HG03442 (cell line): Measurements from ENCODE around the gene CKB.
"Not testable (repeated sequence)": the region's sequence is repeated elsewhere in the genome, so short reads cannot be mapped to it uniquely, and the experiment has no call there.

Experiments
- ATAC-seq: cut with Tn5 transposase; IDR thresholded peaks from one replicate; pipeline ENCODE4 v1.9.1; 2021; ENCODE audit warnings: mild to moderate bottlenecking, moderate library complexity; ENCODE audit not compliant: unreplicated experiment

CKB gene

DNA sequence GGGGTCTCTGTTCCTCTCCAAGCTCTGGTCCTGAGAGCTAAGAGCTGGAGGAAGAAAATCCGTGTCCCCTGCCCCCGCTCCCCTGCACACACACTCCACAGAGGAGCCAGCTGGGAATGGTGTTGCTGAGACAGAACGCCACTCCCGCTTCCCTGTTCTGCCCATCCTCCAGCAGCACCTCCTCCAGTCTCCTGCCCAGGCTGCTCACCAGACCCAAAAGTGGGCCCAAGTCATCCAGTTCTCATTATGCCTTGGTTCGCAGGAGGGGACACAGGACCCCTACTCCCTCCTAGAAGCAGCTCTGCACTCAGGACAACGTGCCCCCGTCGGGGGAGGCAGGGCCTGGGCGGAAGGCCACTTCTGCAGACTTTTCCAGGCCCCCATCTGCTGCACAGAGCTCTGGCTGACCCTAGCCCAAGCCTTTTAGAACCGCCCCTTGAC lies 5.5 kb upstream of the CKB start:
- ATAC-seq: no peak

DNA sequence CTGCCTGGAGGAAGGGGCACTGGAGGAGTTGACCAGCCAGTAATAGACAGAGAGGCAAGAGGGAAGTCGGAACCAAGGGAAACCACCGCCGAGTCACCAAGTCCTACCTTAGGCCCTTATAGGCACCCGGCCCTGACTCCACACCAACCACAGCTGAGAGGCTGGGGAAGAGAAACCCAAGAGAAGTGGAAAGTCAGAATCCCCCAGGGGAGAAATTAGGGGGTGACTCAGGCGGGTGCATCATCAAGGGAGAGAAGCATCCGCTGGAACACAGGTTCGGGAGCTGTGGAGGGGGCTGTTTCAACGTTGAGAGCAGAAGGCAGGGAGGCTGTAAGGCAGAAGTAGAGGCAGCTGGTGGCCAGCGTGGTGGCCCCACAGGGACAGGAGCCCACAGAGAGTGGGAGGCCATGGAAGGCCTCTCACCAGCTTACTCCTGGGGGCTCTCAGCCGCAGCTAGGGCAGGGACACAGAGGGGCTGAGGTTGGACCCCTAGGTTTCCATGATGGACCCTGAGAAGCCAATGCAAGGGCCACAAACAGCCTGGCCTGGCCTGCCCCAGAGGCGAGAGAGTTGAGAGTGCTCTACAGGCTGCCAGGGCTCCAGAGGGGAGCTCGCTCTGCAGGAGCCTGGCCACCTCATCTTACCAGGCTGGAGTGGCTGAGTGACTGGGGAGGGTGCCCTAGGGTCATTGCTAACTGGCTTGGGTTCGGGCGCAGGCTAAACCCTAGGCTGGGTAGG lies 4.9 kb upstream of the CKB start:
- ATAC-seq: peak; percentile 74

DNA sequence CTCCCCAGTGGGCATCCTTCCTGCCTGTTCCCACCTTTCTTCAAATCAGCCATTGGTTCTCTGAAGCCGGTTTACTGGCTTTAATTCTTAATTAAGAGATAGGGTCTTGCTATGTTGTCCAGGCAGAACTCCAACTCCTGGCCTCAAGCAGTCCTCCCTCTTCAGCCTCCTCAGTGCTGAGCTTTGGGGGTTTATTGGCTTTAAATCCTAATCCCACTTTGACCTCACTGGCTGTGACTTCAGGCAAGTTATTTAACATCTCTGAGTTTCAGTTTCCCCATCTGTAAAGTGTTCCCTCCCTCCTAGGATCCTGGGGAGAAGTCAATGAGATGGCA lies 4.3 kb upstream of the CKB start:
- no peak for ATAC-seq

DNA sequence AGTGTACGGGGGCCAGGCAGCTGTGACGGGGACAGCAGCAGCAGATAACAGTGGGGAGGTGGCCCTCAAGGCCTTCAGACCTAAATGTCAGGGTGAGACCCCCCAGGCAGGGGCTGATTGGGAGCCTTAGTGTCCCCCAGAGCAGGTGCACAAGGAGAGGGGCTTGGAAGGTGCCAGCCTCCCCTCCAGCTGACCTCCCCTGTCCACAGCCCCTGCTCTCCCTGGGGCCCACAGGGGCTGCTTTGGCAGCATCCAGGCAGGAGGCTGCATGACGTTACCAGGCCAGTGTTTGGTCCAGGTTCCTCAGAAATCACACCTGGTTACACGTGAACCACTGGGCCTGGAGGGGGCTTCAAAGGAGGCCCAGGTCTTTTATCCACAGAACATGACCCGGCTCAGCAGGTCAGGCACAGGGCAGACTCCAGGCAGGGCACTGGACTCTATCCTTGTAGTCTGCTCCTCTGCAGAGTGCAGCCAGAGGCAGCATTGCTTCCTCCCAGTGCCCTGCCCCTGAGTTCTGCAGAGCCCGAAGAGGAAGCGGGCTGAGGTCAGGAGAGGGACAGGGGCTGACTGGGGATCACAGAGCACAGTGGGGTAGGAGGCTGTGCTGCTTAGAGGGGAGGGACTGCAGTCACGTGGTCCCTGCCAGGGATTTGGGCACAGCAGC lies 3.8 kb upstream of the CKB start:
- no peak for ATAC-seq

DNA sequence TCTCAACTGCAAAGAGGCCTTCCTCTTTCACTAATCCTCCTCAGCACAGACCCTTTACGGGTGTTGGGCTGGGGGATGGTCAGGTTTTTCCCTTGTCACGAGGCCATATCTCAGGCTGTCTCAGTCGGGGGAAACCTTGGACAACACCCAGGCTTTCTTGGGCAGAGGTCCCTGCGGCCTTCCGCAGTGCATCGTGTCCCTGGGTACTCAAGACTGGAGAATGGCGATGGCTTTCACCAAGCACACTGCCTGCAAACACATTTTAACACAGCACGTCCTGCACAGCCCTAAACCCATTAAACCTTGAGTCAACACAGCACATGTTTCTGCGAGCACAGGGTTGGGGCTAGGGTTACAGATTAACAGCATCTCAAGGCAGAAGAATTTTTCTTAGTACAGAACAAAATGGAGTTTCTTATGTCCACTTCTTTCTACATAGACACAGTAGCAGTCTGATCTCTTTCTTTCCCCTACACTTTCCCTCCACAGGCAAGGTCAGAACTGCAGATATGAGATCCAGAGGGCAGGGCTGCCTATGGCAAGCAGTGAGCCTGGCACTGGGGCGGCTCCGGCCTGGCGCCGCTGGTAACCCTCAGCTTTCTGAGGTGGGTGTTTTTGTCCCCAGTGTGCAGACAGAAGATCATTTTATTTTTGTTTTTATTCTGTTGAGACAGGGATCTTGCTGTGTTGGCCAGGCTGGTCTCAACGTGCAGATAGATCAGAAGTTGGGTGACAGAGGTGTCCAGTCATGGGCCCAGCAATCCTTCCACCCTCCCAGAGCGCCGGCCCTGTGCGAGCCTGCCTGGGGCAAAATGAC lies 3.0 kb upstream of the CKB start:
- ATAC-seq: not testable (repeated sequence)

DNA sequence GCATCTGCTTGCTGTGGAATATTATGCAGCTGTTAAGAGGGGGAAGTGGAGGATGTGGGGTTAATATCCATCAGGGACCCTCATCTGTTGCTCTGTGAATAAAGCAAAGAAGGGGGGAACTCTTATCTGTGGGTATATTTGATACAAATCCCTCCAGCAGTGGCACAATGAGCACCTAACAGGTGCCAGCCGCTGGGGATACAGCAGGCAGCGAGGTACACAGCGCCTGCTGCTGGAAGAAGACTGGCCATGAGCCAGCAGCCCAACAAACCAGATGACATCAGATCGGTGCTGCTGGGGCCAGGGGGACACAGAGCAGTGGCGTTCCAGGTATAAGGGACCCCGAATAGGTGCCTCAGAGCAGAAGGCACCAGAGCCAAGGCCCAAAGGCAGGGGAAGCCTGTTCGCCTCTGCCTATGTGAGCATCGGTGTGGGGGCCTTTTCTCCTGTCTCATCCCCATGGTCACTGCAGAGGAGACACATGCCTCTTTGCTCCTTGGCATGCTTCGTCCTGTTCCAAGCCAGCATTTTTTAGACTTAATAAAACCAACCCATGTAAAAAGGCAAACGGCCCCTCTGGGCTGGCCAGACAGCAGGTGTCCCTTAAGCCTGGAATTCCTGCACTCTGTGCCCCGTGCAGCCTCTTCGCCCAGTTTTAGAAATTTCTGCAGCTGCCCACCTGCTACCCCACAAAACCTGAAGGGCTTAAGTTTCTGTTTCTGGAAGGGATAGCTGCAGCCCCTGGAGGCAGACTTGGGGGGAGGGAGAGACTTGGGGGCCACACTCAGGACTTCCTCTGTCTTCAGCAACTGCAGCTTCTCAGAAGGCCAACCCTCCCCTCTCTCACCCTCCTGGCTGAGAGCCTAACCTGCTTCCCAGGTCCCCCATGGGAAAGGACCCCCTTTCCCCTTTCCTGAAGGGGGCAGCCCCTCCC lies 1.6 kb upstream of the CKB start:
- ATAC-seq: no peak

DNA sequence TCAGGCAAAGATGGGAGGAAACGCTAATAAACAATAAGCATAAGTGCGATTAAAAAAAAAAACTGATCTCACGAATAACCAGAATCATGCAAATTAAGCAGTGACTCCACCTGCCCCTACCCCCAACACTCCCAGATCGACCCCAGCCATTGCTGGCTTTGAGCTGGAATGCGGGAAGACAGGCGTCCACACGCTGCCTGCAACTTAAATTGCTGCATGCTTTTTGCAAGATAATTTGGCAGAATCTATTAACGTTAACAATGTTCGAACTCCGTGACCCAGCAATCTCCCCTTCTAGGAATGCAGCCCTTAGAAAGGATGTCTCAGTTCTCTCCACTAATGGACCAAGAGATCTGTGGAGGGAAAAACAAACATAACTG lies 935 bp upstream of the CKB start:
- no peak for ATAC-seq

DNA sequence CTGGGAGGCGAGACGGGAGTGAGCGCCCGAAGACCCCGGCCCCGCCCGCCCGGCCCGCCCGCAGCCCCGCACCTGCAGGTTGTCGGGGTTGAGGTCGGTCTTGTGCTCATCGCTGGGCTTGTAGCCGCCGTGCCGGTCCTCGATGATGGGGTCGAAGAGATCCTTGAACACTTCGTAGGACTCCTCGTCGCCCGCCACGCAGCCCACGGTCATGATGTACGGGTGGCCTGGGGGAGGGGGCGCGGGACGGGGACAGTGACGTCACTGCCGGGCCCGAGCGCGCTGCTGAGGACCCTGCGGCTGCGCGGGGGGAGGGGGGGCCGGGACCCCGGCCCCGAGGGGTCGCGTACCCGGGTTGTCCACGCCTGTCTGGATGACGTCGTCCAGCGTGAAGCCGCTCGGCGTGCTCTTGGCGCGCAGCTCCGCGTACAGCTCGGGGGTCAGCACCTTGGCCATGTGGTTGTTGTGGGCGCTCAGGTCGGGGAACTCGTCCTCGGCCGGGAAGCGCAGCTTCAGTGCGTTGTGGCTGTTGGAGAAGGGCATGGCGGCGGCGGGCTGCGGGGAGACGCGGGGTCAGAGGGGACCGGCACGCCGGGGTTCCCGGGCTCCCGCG lies 573 bp downstream of the CKB start:
- ATAC-seq: no peak

DNA sequence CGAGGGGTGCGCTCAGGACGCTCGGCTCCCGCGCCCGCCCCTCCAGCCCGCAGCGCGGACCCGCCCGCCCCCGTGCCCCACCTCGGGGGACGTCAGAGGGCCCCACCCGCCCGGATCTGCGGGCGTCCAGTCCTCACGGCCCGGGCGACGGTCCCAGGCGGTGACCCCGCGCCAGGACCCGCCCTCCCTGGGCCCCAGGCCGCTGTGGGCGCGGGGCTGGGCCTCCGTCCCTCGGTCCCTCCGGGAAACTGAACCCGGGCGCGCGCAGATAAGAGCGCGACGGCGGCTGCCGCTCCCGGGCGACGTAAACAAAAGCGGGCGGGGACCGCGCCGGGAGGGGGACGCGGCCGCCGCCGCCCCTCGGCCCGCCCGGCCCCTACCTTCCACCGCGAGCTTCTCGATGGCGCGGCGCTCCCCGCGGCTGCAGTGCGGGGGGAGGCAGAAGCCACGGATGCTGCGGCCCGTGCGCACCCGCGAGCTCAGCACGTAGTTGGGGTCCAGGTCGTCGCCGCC lies 1.1 kb downstream of the CKB start:
- ATAC-seq: no peak

DNA sequence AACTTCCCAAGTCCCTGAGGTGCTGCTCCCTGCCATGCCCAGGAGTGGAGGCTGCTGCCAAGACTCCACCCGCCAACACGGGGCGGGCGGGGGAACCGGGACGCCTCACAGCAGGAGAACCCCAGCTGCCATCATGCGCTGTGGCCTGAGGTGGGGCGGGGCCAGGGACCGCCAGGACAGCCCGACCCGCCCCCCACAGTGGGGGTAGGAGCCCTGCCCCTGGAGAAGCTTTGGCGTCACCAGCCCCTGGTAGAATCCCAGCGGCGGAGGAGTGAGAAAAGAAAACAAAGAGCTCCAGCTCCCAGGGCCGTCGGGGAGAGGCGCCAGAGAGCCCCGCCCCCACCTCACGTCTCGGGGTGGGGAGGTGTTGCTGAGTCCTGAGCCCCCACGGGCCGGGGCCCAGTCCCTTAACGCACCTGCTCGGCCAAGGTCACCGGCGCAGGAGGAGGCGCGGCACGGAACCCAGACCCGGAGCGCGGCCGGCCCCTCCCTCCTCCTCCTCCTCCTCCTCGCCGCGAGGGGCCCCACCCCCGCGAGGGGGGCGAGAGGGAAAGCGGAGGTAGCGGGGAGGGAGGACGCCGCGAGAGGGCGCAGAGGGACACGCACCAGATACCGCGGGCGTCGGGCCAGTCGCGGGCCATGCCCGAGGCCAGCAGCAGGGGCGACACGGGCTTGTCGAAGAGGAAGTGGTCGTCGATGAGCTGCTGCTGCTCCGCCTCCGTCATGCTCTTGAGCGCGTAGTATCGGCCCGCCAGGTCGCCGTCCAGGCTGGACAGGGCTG lies 1.8 kb downstream of the CKB start:
- no peak for ATAC-seq

DNA sequence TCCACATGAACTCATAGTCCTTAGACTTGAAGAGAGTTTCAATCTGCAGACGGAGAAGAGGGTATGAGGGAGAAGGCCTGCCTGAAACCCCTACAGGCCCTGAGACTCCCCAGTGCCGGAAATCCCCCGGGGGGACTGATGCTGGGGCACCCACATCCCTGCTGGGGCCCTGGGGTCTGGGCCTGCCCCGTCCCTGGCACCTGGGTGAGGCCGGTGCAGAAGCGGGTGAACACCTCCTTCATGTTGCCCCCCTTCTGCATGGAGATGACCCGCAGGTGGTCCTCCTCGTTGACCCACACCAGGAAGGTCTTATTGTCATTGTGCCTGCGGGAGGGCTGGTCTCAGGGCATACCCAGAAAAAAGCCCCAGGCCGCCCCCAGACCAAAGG lies 2.4 kb downstream of the CKB start:
- no peak for ATAC-seq

DNA sequence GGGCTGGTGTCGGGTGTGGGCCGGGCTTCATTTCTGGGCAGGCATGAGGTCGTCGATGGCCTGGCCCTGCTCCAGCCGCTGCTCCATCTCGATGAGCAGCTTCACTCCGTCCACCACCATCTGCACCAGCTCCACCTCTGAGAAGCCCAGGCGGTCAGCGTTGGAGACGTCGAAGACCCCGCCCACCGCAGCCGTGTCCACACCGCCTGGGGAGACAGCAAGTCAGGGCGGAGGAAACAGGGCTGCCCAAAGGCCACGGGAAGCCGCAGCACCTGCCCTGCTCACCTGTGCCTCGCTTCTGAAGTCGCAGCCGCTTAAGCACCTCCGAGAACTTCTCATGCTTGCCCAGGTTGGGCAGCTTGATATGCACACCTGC lies 2.8 kb downstream of the CKB start:
- no peak for ATAC-seq

DNA sequence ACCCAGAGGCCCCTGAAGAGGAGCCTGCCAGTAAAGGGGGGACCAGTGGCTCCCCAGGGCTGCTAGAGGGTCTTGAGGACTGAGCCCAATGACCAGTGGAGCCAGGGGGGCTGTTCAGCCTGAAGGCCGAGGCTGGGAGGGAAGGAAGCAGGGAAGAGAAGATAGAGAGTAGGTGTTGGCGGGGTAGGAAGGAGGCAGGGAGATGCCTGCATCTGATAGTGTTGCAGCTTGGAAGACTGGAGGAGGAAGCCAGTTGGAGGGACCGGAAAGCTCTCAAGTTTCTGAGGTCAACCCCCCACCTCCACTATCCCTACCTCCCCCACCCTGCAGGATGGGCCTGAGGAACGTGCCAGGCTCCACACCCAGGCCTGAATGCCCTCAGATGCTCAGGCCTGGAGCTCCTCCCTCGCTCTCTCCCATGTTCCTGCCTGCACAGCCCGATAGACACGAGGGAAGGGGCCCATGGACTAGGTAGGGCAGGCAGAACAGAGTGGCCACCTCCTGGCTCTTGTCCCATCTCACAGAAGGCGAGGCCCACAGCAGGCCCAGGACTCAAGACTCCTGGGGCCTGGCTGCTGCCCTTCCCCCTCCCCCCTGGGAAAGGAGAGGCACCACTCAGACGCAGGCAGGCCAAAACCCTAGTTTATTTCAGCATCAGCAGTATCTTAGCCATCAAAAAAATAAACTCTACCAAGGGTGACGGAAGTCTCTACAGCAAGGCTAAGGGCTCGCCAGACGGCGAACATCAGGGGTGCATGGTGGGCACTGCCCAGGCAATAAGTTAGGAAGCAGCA lies 3.4 kb downstream of the CKB start:
- ATAC-seq: no peak

DNA sequence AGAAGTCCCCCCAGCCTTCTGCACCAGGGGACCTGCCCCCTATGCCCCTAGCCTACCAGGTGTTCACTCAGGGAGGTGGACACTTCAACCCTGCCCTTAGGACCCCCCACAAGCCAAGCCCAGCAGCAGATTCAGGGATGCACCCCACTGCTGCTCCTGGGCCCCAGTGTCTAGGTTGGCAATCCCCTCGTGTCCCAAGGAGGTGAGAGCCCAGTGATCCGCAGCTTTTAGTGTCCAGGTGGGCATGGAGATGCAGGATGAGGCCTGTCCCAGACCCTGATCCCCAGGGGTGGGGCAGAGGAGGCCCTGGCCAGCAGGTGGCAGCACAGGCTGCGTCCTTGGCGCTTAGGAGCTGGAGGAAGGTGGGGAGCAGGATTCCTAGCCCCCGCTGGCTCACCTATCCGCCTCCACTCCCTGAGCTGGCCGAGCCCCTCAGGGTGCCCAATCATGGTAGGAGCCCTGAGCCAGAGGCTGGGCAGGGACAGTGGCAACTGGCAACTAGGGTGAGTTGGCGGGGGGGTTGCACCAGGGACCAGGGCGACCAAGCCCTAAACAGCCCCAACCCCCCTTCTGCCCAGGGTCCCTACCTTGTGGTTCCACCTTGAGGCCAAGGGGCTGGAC lies 4.1 kb downstream of the CKB start:
- ATAC-seq: no peak

DNA sequence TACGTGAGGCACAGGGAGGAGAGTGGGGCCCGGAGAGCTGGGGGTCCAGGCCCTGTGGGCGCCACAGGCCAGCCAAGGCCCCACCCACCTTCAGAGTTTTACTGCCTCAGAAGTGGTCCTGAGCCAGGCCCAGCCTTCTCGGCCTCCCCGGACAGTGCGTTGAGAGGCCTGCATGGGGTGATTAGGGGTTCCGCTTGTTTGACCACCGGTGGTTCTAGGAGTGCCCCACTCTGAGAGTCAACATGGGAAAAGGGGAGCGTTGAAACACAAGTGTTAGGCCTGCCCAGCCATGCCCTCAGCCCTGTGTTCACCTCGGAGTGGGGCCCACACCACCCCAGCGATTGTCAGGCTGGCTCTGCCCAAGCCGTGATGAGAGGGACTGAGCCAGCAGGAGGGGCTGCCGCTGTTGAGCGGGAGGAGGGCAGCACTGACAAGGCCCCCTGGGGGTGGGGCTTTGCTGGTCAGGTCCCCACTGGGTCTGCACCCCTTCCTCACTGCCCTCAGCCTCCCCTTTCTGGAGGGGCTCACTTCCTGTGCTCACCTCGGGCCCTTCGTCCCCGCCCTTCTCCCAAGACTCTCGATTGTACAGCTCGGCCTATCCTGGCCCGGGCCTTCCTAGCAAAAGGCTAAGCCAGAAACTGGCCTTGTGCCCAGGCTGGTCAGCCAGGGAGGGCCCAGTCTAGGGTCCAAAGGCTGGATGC lies 4.8 kb downstream of the CKB start:
- ATAC-seq: no peak

DNA sequence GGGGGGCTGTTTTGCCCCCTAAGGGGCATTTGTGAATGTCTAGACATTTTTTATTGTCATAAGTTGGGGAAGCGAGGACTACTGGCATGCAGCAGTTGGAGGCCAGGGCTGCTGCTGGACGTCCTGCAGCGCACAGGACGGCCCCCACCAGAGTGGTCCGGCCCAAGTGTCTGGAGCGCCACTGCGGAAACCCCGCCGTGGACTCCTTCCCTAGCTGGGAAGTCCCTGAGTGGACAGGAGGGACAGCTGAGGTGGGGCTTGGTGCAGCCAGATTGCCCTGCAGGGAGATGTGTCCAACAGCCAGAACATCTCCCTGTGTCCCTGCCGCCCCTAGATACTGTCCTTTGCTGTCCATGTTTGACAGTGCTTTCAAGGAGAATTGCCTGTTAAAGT lies 5.5 kb downstream of the CKB start:
- ATAC-seq: no peak

DNA sequence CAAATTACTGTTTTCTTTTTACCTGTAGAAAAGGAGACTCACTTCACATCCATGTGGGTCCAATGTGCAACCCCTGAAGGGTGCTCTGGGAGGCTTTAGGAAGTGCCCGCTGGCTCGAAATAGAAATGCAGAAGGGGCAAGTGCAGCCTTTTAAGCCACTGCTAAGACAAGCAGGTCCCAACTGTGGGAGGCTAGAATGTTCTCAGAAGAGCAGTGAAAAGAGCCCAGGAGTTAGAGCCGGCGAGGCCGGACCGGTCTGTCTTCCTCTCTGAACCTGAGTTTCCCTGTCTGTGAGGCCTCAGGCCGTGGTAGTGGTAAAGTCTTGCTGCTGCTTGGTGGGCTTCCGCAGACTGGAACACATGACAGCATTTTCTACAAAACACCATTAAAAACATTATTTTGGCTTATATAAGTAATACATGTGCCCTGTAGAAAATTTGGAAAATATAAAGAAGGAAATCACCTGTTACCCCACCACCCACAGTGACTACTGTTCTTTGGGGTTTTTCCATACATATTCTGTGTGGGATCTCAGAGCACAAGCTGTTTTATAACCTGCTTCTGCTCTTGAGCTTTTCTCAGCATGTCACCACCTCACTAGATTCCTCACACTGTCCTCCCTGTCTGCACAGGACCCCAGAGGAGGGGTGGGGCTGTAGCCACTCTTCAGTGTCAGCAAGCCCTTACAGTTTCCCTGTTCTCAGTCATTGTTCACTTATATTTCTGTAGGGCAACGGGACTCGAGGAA lies 6.0 kb downstream of the CKB start:
- ATAC-seq: no peak
